Measurements from ENCODE around the gene VIPR1.
"Not testable (repeated sequence)": the region's sequence is repeated elsewhere in the genome, so short reads cannot be mapped to it uniquely, and the experiment has no call there.

Gene VIPR1

GRCh38 chr3:42575137-42575741, 72.8 kb downstream of the VIPR1 start:
- TF ChIP-seq, protein P1, sequence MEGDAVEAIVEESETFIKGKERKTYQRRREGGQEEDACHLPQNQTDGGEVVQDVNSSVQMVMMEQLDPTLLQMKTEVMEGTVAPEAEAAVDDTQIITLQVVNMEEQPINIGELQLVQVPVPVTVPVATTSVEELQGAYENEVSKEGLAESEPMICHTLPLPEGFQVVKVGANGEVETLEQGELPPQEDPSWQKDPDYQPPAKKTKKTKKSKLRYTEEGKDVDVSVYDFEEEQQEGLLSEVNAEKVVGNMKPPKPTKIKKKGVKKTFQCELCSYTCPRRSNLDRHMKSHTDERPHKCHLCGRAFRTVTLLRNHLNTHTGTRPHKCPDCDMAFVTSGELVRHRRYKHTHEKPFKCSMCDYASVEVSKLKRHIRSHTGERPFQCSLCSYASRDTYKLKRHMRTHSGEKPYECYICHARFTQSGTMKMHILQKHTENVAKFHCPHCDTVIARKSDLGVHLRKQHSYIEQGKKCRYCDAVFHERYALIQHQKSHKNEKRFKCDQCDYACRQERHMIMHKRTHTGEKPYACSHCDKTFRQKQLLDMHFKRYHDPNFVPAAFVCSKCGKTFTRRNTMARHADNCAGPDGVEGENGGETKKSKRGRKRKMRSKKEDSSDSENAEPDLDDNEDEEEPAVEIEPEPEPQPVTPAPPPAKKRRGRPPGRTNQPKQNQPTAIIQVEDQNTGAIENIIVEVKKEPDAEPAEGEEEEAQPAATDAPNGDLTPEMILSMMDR (IDR thresholded peaks at IDR 0.05; ENCODE audit: low read depth, low read length): no peak
- DNase-seq (ENCODE audit: low read depth, low spot score): no peak
- no peak overlapping the region for H3K4me3 ChIP-seq (ENCODE audit: low read depth, low read length)
- in situ Hi-C loops (cut with HindIII; ENCODE audit: low sequenced_read_pairs): no loop called here

DNA sequence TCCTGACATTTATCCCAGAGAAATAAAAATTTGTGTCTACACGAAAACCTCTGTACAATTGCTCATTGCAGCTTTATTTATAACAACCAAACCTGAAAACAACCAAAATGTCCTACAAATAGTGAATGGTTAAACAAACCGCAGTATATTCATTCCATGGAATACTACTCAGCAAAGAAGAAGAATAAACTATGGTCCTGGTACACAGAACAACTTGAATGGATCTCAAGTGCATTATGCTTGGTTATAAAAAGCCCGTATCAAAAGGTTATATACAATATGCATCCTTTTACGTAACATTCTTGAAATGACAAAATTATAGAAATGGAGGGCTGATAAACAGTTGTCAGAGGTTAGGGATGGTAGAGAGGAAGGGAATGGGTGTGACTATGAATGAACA, 75.6 kb downstream of the VIPR1 start:
- TF ChIP-seq, protein P1 (IDR thresholded peaks at IDR 0.05; ENCODE audit: low read depth, low read length): no peak
- no peak for DNase-seq (ENCODE audit: low read depth, low spot score)
- in situ Hi-C loops (cut with HindIII; ENCODE audit: low sequenced_read_pairs): no loop called here
- no peak overlapping the region for H3K4me3 ChIP-seq (ENCODE audit: low read depth, low read length)

DNA sequence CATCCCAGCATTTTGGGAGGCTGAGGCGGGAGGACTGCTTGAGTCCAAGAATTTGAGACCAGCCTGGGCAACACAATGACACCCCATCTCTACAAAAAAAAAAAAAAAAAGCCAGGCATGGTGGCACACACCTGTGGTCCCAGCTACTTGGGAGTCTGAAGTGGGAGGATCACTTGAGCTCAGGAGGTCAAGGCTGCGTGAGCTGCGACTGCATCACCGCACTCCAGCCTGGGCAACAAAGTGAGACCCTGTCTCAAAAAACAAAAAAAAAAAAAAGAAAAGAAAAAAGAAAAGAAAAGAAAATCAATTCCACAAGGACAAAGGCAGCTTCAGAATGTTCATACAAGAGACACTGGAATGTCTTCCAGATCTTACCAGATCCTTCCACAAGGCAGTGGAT, 76.9 kb downstream of the VIPR1 start:
- H3K4me3 ChIP-seq (ENCODE audit: low read depth, low read length); in situ Hi-C loops (cut with HindIII; ENCODE audit: low sequenced_read_pairs); DNase-seq (ENCODE audit: low read depth, low spot score): not testable (repeated sequence)

DNA sequence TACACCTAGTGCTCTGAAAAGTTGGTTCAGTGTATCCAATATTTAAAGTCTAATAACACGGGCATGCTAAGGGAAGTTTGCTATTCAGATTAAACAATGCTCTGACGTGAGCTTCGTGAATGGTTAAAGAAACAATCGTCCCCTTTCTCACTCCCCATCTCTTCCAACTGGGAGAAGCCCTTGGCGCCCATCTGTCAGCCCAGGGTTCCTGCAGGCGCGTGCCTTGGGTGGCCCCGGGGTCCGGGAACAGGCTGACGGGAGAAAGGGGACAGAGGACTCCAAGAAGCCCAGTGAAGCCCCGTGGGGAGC, 78.9 kb downstream of the VIPR1 start:
- peak overlapping the region; percentile 74 for H3K4me3 ChIP-seq (ENCODE audit: low read depth, low read length)
- in situ Hi-C loops (cut with HindIII; ENCODE audit: low sequenced_read_pairs): no loop called here
- TF ChIP-seq, protein P1 (IDR thresholded peaks at IDR 0.05; ENCODE audit: low read depth, low read length): no peak
- peak; percentile 3 for DNase-seq (ENCODE audit: low read depth, low spot score)

DNA sequence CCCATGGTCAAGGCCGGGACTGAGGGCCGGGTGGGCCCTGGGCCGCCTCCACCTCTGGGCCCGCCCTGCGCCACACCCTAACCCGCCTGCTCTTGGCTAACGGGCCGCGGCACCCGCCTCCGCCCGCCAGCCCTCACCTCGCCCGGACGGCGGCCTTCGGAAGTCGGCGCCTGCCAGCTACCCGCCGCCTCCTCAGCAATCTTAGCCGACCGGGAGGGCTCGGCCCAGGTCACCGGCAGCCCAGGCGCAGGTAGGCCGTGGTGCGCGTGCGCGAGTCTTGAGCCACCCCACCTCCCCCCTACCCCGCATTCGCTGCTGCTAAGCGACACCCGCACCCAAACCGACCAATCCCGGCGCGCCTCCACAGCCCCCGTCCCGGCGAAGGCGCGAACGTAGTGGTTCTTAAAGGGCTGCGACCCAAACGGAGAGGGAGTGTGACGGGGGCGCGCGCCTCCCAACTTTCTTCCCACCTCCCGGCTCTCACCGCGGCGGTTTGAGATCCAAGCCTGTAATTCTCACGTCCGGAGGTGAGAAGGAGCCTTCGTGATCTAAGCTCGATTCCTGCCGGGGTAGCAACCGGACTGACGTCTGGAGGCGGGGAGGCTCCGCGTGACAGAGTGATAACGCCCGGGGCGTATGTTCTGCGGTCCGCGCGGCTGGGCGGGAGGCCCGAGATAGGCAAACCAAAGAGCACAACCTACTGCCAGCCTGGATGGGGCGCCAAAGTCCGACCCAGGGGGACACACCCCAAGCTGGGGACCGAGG, 79.4 kb downstream of the VIPR1 start, which contains the start of gene SEC22C:
Gene SEC22C (minus strand): TSS at position 259 of the 765 bp plus-strand sequence. CDS start 12,921 bp downstream, outside the sequence.
- H3K4me3 ChIP-seq (ENCODE audit: low read depth, low read length): peak within 1 kb of the TSS; percentile 74
- in situ Hi-C loops (cut with HindIII; ENCODE audit: low sequenced_read_pairs): no loop called here

GRCh38 chr3:42582474-42583070, 80.1 kb downstream of the VIPR1 start:
- in situ Hi-C loops (cut with HindIII; ENCODE audit: low sequenced_read_pairs): no loop called here
- peak overlapping the region; percentile 74 for H3K4me3 ChIP-seq (ENCODE audit: low read depth, low read length)
- TF ChIP-seq, protein P1 (IDR thresholded peaks at IDR 0.05; ENCODE audit: low read depth, low read length): no peak
- DNase-seq (ENCODE audit: low read depth, low spot score): no peak

More for the DNA sequence above, 79.4 kb downstream of the VIPR1 start, which contains the start of gene SEC22C:
- TF ChIP-seq, protein P1 (IDR thresholded peaks at IDR 0.05; ENCODE audit: low read depth, low read length): no peak
- peak; percentile 94 for DNase-seq (ENCODE audit: low read depth, low spot score)
